ENCODE results near the gene EHBP1. TPM values are rescaled to one million over a fixed set of nuclear protein-coding genes. Genes with fewer than 3 reads are reported as not detected.
A peak's percentile ranks its signal among the peaks of the same experiment; 100 is the strongest.

Gene EHBP1
- total RNA-seq, 1 donor from 2014 or later: 25.7 TPM

GRCh38 chr2:62801110-62801509 lies 95.6 kb downstream of the EHBP1 start:
- intact Hi-C loops (cut with DNase I): no loop called here
- DNase-seq (ENCODE audit: missing footprints): no peak
- ATAC-seq: no peak

DNA sequence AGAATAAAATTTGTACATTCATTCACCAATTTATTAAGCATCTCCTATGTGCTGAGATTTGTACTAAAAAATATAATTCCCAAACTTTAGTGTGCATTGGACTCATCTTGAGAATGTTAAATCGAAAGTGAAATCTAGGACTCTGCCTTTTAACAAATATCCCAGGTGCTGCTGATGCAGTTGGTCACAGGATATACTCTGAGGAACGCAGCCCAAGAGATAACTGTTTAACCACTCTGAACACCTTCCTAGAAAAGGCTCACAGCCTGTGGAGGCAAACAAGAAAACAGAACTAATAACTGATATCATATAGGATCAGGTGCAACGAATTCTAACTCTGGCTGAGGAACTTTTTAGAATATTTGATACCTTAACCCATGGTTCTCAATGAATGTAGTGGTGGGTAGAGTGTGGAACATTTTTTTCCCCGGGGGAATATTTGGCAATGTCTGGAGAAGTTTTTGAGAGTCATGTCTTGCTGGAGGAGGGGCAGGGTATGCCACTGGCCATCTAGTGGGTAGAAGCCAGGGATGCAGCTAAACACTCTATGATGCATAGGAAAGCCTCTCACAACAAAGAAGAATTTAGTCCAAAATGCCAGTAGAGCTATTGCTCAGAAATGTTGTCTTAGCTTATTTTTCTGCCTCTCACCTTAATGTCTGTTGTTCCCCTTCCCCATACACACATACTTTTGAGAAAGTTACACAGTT lies 96.5 kb downstream of the EHBP1 start:
- ATAC-seq (no peak), DNase-seq (ENCODE audit: missing footprints) (no peak)
- intact Hi-C loops (cut with DNase I): no loop called here

GRCh38 chr2:62803961-62804360 lies 98.4 kb downstream of the EHBP1 start:
- DNase-seq (ENCODE audit: missing footprints) (no peak), ATAC-seq (no peak)
- intact Hi-C loops (cut with DNase I): no loop called here

DNA sequence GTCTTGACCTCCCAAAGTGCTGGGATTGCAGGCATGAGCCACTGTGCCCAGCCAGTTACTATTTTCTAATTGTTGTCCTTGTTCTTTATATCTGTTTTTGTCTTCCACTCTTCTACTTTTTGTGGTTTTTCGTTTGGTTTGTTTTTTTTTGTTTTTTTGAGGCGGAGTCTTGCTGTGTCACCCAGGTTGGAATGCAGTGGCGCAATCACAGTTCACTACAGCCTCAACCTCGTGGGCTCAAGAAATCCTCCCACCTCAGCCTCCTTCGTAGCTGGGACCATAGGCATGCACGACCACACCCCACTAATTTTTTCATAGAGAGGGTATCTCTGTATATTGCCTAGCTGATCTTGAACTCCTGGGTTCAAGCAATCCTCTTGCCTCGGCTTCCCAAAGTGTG lies 100.7 kb downstream of the EHBP1 start:
- no peak for ATAC-seq
- intact Hi-C loops (cut with DNase I): no loop called here
- no peak for DNase-seq (ENCODE audit: missing footprints)

DNA sequence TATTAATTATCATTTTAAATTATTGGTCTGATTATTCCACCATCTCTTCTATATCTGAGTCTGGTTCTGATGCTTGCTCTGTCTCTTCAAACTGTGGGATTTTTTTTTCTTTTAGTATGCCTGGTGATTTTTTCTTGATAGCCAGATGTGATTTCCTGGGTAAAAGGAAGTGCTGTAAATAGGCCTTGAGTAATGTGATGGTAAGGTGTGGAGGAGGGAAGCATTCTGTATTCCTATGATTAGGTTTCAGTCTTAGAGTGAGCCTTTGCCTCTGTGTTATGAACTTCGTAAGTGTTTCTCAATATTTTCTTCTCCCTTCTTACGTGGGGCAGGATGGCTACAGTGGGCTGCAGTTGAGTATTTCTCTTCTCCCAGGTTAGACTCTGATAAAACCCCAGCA lies 103.0 kb downstream of the EHBP1 start:
- no peak for ATAC-seq

DNA sequence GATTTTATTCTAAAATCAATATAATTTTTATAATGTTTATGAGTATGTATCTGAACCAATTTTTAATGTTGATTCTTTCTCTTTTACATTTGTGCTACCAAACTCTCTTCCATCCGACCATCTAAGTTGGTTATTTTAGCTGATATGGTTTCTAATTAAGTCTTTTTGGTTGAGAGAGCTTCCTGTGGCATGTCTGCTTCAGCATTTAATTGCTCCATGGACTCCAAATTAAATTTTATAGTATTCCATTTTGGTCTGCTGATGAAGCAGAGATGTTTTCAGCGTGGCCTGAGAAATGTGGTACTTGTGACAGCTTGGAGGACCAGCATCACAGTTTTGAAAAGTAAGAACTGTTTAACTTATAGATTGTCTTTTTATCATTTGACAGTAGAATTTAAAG lies 105.6 kb downstream of the EHBP1 start:
- no peak for ATAC-seq
- intact Hi-C loops (cut with DNase I): no loop called here
- DNase-seq (ENCODE audit: missing footprints): no peak

More for the DNA sequence above, 103.0 kb downstream of the EHBP1 start:
- intact Hi-C loops (cut with DNase I): no loop called here
- no peak for DNase-seq (ENCODE audit: missing footprints)

- intact Hi-C loops (cut with DNase I): no loop called here
- no peak for DNase-seq (ENCODE audit: missing footprints)
- ATAC-seq: no peak
Observed at GRCh38 chr2:62811972-62812371, 106.5 kb downstream of the EHBP1 start.

DNA sequence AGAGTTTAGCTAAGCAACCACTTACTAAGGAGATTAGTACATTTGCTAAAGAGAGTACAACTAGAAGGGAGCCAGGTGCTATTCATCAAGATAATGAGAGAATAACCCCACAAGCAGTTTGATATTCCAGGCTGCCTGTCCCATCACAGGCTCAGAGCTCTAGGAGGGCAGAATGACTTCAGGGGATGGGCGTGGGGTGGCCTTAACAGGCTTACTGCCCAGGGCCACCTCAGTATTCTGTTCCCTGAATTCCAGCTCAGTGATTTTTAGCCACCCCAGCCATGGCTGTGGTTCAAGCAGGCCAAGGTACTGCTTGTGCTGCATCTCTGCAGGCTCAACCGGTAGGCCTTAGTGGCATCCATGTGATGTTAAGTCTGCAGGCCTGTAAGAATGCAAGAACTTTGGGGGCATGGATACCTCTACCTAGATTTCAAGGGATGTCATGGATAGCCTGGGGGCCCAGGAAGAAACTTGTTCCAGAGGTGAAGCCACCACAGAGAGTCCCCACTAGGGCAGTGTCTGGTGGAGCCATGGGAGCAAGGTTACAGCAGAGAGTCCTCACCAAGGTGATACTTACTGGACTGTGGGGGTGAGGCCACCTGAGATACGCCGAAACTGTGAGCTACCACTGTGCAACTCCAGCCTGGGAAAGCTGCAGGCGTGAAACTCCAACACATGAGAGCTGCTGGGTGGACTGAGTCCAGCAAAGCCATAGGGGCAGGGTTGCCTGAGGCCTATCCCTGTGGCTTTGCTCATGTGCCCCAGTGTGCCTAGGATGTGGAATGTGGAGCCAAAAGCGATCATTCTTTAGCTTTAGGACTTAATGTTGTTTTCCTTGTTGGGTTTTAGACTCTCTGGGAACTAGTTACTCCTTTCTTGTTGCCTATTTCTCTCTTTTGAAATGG lies 107.7 kb downstream of the EHBP1 start:
- DNase-seq (ENCODE audit: missing footprints) (no peak), ATAC-seq (peak; percentile 20)
- intact Hi-C loops (cut with DNase I): no loop called here

DNA sequence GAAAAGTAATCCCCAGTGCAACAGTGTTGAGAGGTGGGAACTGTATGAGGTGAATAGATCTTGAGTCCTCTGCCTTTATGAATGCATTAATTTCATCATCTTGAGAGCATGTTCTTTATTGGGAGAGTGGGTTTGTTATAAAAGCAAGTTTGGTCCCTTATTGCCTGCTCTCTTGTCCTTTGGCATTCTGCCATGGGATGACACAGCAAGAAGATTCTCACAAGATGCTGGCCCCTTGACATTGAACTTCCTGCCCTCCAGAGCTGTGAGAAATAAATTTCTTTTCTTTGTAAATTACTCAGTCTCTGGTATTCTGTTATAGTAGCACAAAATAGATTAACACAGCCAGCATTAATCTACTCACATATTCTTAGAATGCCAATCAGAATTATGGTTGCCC lies 108.6 kb downstream of the EHBP1 start:
- no peak for ATAC-seq
- intact Hi-C loops (cut with DNase I): no loop called here
- DNase-seq (ENCODE audit: missing footprints): no peak

DNA sequence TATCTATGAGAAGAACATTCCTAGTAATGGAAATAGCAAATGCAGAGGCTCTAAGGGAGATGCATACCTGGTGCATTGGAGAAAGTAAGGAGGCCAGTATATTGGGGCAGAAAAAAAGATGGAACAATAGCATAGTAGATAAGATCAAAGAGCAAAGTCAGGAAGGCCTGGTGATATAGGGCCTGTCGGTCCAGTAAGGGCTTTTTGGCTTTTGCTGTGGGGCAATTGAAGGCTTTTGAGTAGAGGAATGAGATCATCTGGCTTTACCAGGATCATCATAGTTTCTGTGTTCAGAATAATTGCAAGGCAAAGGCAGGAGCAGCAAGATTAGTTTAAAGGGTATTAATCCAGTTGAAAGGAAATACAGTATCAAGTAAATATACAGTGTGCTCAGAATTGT lies 111.8 kb downstream of the EHBP1 start:
- DNase-seq (ENCODE audit: missing footprints) (no peak), ATAC-seq (no peak)
- intact Hi-C loops (cut with DNase I): no loop called here

- intact Hi-C loops (cut with DNase I): no loop called here
- DNase-seq (ENCODE audit: missing footprints): no peak
- no peak for ATAC-seq
Observed at GRCh38 chr2:62817995-62818713, 112.6 kb downstream of the EHBP1 start.

- intact Hi-C loops (cut with DNase I): no loop called here
Observed at GRCh38 chr2:62822549-62822948, 117.0 kb downstream of the EHBP1 start.

DNA sequence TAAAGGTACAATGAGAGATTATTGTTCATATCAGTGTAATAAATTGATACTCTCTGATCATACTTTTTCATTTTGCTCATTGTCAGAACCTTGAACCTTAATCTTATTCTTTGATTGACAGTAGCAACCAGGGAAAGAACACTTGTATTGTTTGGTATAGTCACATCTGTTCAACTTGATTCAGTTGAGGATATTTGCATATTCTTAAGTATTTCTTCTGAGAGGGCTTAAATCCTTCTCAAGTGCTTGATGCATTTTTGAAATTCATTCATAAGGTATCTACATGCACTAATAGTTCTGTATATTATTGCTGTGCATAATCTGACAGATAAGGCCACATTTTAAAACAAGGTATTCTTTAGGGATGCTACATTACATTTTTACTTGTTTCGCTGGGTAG lies 118.9 kb downstream of the EHBP1 start:
- ATAC-seq (no peak), DNase-seq (ENCODE audit: missing footprints) (no peak)
- intact Hi-C loops (cut with DNase I): no loop called here

More at GRCh38 chr2:62822549-62822948, 117.0 kb downstream of the EHBP1 start:
- ATAC-seq (no peak), DNase-seq (ENCODE audit: missing footprints) (no peak)

DNA sequence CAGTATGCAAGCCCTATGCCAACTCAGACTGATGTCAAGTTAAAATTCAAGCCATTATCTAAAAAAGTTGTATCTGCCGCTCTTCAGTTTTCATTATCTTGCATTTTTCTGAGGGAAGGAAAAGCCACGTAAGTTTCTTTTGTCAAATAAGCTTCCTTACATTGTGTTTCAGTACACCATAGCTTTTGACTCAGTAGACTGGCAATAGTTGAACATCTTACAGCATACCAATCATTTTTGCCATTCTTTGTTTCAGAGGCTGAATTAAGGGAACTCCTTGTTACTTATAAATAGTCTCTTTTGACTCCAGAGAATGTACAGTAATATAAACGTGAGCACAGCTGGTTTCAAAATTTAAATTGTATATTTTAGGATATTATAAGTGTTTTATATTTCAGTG lies 120.6 kb downstream of the EHBP1 start:
- ATAC-seq (no peak), DNase-seq (ENCODE audit: missing footprints) (no peak)
- intact Hi-C loops (cut with DNase I): no loop called here

DNA sequence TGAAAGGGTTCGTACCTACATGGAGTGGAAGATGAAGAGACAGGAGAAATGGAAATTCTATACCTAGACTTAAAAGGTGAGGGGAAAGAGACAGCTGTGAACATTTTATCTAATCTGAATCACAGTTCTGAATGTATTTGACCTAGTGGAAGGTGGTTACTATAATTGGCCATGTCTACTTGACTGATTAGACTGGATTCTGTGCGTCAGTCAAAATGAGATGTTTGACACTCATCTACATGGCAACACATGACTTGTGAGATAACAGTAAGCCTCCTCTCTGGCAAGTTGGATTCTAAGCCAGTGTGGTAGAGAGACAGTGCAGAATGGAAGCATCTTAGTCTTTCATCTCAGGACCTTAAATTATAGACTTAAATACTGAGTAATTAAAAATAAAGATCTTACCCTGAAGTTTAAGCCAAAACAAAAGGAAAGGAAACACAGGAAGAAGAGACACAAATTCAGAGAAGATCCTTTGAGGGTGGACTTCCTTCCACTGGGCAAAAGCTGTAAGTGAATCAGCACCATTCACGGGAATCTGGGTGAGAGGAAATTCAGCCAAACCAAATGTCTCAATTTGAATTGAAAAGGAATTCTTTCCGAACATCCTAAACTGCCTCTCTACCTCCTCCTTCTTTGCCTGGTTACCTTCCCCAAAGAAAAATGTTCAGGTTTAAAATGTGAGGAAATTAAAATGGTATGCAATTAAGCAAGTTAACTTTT lies 121.6 kb downstream of the EHBP1 start:
- intact Hi-C loops (cut with DNase I): no loop called here
- DNase-seq (ENCODE audit: missing footprints) (no peak), ATAC-seq (no peak)

DNA sequence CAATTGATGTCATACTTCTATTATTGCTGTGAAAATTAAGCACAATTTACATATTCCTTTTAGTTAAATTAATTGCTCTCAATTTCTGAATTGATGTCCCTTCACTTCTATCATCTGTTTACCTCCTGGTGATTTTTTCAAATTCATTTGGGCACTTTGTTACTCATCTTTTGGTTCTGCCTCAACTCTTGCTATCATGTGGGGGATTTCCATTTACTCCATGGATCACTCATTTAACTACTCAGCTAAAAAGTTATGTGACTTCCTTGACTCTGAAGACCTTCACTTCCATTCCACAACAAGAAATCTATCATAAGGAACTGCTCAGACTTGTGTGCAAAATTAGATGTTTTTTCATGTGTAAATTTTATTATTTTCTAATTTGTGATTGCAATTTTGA lies 126.2 kb downstream of the EHBP1 start:
- intact Hi-C loops (cut with DNase I): no loop called here
- ATAC-seq: no peak
- no peak for DNase-seq (ENCODE audit: missing footprints)

DNA sequence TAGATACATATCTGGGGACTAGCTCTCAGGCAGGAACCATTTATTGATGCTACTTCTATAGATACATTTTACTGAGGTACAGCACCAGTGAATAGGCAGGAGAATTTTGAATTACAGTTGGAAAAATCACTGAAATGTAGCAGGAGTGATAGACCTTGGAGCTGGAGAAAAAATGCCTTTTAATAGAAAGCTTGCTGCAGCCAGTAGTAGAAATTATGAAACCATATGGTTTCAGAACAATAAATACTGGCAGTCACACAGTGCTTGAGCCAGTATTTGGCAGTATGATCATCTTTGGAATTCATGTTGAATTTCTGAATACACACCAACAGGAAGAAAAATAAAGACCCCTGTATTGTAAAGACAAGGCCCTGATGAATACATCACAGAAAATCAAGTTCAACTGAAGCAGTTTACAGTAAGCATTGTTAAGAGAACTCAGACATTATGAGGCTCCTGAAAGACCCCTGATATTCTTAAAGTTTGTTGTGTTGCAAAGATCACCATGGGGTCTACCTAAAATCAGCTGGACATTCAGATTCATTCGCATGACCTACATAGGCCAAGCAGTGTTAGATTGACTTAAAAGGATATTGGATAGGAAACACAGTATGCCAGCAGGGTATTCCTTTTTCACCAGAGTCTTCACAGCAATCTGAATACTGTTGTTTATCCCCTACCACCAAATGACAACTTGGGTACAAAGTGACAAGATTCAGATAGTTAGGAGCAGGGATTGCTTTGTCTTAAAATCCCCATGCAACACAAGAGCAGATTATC lies 139.0 kb downstream of the EHBP1 start:
- ATAC-seq (no peak), DNase-seq (ENCODE audit: missing footprints) (no peak)
- intact Hi-C loops (cut with DNase I): no loop called here

- no peak for ATAC-seq
Observed at GRCh38 chr2:62845256-62845655, 139.7 kb downstream of the EHBP1 start.

More at GRCh38 chr2:62845256-62845655, 139.7 kb downstream of the EHBP1 start:
- intact Hi-C loops (cut with DNase I): no loop called here
- no peak for DNase-seq (ENCODE audit: missing footprints)

Data from Right ventricle myocardium inferior (tissue), 1 donor.